Mesothelial cell of epicardium (in vitro differentiated cells): ENCODE measurements around the gene HRC. TPM values are rescaled to one million over a fixed set of nuclear protein-coding genes. Genes with fewer than 3 reads are reported as not detected.

Experiments
- DNase-seq, 2 experiments: peaks; one replicate each; pipeline ENCODE4 v3.0.0; 2021; ENCODE audit warnings: low spot score in 2 of 2; ENCODE audit not compliant: unreplicated experiment in 2 of 2
- H3K27ac Mint-ChIP-seq: 2 replicates; pipeline ENCODE4 v1.8.0; 2021; ENCODE audit warnings: mixed read lengths
- H3K27me3 Mint-ChIP-seq: 2 replicates; pipeline ENCODE4 v1.8.0; 2021; ENCODE audit warnings: low read depth, mixed read lengths
- H3K36me3 Mint-ChIP-seq: 2 replicates; pipeline ENCODE4 v1.8.0; 2021; ENCODE audit warnings: mixed read lengths
- H3K4me1 Mint-ChIP-seq: 2 replicates; pipeline ENCODE4 v1.8.0; 2021; ENCODE audit warnings: mixed read lengths
- H3K4me3 Mint-ChIP-seq: 2 replicates; pipeline ENCODE4 v1.8.0; 2021; ENCODE audit warnings: mild to moderate bottlenecking, moderate library complexity, mixed read lengths
- H3K9me3 Mint-ChIP-seq: 2 replicates; pipeline ENCODE4 v1.8.0; 2021; ENCODE audit warnings: mixed read lengths
- CTCF ChIP-seq: fragments of 200-600 bp; sonication (generic); IDR thresholded peaks from one replicate; pipeline ENCODE4 v1.5.0; 2021; ENCODE audit warnings: antibody characterized with exemption; ENCODE audit not compliant: unreplicated experiment
- total RNA-seq: library from RNA; stranded (reverse); gene quantifications from 3 replicates; pipeline ENCODE4 v1.2.1, GENCODE V29; 2021

The HRC gene
- total RNA-seq, 1 donor from 2014 or later: 14.7 TPM

GRCh38 chr19:49103331-49104085 is 51.7 kb downstream of the HRC start:
- Mint-ChIP-seq H3K27me3 (no peaks in the 10 kb centered on the region), H3K9me3 (no peaks in the 10 kb centered on the region), H3K4me1 (no peaks in the 10 kb centered on the region), H3K4me3 (no peak overlapping the region), H3K27ac (no peak overlapping the region), H3K36me3 (peaks cover 36% of the 10 kb centered on the region)
- no peak for TF ChIP-seq CTCF
- no peak for DNase-seq

GRCh38 chr19:49102303-49102702 is 52.9 kb downstream of the HRC start:
- no peak for DNase-seq
- TF ChIP-seq CTCF: no peak
- Mint-ChIP-seq H3K27me3 (no peaks in the 10 kb centered on the region), H3K4me3 (no peak overlapping the region), H3K36me3 (peaks cover 38% of the 10 kb centered on the region), H3K9me3 (no peaks in the 10 kb centered on the region), H3K27ac (no peak overlapping the region), H3K4me1 (no peaks in the 10 kb centered on the region)

Other genes starting within 250 kb of the HRC start
- 2.3 to 3.5 TPM (median 3.2 TPM) in 3 replicates for gene DHDH, start 221.7 kb downstream of the HRC start, total RNA-seq
- 119 to 129 TPM (median 119 TPM) in 3 replicates for gene BAX, start 200.5 kb downstream of the HRC start, total RNA-seq
- 1,022 to 1,078 TPM (median 1,064 TPM) in 3 replicates for gene FTL, start 190.1 kb downstream of the HRC start, total RNA-seq
- gene GYS1, start 162.1 kb downstream of the HRC start, total RNA-seq: 53.6 to 60.5 TPM (median 58.8 TPM) in 3 replicates
- 62.2 to 67.5 TPM (median 64.2 TPM) in 3 replicates for gene RUVBL2, start 161.5 kb downstream of the HRC start, total RNA-seq
- not detected in 3 replicates for gene LHB, start 138.3 kb downstream of the HRC start, total RNA-seq
- not detected in 3 replicates for gene CGB3, start 131.1 kb downstream of the HRC start, total RNA-seq
- gene CGB2, start 123.5 kb downstream of the HRC start, total RNA-seq: 0.71 to 4.7 TPM (median 1.2 TPM) in 3 replicates
- 2.2 TPM in 1 of 3 replicates, not detected in the others for gene CGB1, start 118.5 kb downstream of the HRC start, total RNA-seq
- 3.7 to 5.7 TPM (median 5.7 TPM) in 3 replicates for gene CGB5, start 111.5 kb downstream of the HRC start, total RNA-seq
- gene CGB8, start 106.3 kb downstream of the HRC start, total RNA-seq: 0.29 to 0.31 TPM in 2 of 3 replicates, not detected in the other
- 23.1 to 26.5 TPM (median 25.5 TPM) in 3 replicates for gene CGB7, start 97.6 kb downstream of the HRC start, total RNA-seq
- gene NTF4, start 90.6 kb downstream of the HRC start, total RNA-seq: 48.5 to 50.8 TPM (median 49.6 TPM) in 3 replicates
- 0.07 TPM in 1 of 3 replicates, not detected in the others for gene KCNA7, start 82.7 kb downstream of the HRC start, total RNA-seq
- gene SNRNP70, start 69.9 kb downstream of the HRC start, total RNA-seq: 393 to 413 TPM (median 403 TPM) in 3 replicates
- gene LIN7B, start 41.0 kb downstream of the HRC start, total RNA-seq: 9.6 to 12.8 TPM (median 9.8 TPM) in 3 replicates
- 0.94 to 1.6 TPM (median 0.97 TPM) in 3 replicates for gene C19orf73, start 36.3 kb downstream of the HRC start, total RNA-seq
- gene PPFIA3, start 35.9 kb downstream of the HRC start, total RNA-seq: 9.9 to 11.9 TPM (median 11.6 TPM) in 3 replicates
- gene TRPM4, start 2.4 kb upstream of the HRC start, total RNA-seq: 45.9 to 58.5 TPM (median 53.5 TPM) in 3 replicates
- 5.6 to 6.1 TPM (median 5.8 TPM) in 3 replicates for gene SLC6A16, start 169.8 kb upstream of the HRC start, total RNA-seq
- not detected in 3 replicates for gene CD37, start 180.0 kb upstream of the HRC start, total RNA-seq
- gene TEAD2, start 207.0 kb upstream of the HRC start, total RNA-seq: 168 to 170 TPM (median 169 TPM) in 3 replicates
- 8.6 to 9.9 TPM (median 8.7 TPM) in 3 replicates for gene DKKL1, start 208.5 kb upstream of the HRC start, total RNA-seq
- not detected in 3 replicates for gene KASH5, start 232.9 kb upstream of the HRC start, total RNA-seq